NB4 (cell line): ENCODE data around the gene NRG3.

Experiments used
- CTCF ChIP-seq: IDR thresholded peaks from one replicate; pipeline ENCODE4 v1.5.1; 2012; ENCODE audit warnings: low read depth, low read length
- POLR2A ChIP-seq: IDR thresholded peaks from 2 replicates; pipeline ENCODE4 v1.6.1; 2011; ENCODE audit warnings: mild to moderate bottlenecking; ENCODE audit not compliant: insufficient read length; ENCODE audit errors: extremely low read depth
- TF ChIP-seq, protein P1 (sequence below): IDR thresholded peaks from 2 replicates; pipeline ENCODE4 v1.6.1; 2011; ENCODE audit warnings: low read depth, low read length

GRCh38 chr10:82564353-82565196 lies 689.6 kb downstream of the NRG3 start:
- no peak for TF ChIP-seq CTCF
- TF ChIP-seq POLR2A = no peak
- TF ChIP-seq, protein P1, sequence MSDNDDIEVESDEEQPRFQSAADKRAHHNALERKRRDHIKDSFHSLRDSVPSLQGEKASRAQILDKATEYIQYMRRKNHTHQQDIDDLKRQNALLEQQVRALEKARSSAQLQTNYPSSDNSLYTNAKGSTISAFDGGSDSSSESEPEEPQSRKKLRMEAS = no peak
